IPS-20b (cell line): ENCODE data around the gene ARL5C.

ENCODE experiments used
- H3K27ac ChIP-seq: one replicate; pipeline ENCODE4 v1.5.1; 2013; ENCODE audit warnings: low read length
- H3K27me3 ChIP-seq: 2 replicates; pipeline ENCODE4 v1.6.1; 2013; ENCODE audit warnings: mild to moderate bottlenecking, low read length, inconsistent platforms; ENCODE audit not compliant: insufficient read depth
- H3K36me3 ChIP-seq: 2 replicates; pipeline ENCODE4 v1.6.1; 2013; ENCODE audit warnings: low read depth, mild to moderate bottlenecking, inconsistent platforms, low read length, moderate library complexity; ENCODE audit not compliant: insufficient read depth
- H3K4me1 ChIP-seq: 2 replicates; pipeline ENCODE4 v1.6.1; 2013; ENCODE audit warnings: mild to moderate bottlenecking, control low read depth, inconsistent platforms, low read length, moderate library complexity; ENCODE audit not compliant: insufficient read depth
- H3K4me3 ChIP-seq: 2 replicates; pipeline ENCODE4 v1.5.1; 2013; ENCODE audit warnings: mild to moderate bottlenecking, low read length, inconsistent platforms
- H3K9ac ChIP-seq: 2 replicates; pipeline ENCODE4 v1.6.1; 2013; ENCODE audit warnings: low read depth, mild to moderate bottlenecking, inconsistent platforms, low read length, moderate library complexity
- H3K9me3 ChIP-seq: 2 replicates; pipeline ENCODE4 v1.6.1; 2013; ENCODE audit warnings: mild to moderate bottlenecking, low read depth, low read length, inconsistent platforms; ENCODE audit not compliant: insufficient read depth

ARL5C gene

DNA sequence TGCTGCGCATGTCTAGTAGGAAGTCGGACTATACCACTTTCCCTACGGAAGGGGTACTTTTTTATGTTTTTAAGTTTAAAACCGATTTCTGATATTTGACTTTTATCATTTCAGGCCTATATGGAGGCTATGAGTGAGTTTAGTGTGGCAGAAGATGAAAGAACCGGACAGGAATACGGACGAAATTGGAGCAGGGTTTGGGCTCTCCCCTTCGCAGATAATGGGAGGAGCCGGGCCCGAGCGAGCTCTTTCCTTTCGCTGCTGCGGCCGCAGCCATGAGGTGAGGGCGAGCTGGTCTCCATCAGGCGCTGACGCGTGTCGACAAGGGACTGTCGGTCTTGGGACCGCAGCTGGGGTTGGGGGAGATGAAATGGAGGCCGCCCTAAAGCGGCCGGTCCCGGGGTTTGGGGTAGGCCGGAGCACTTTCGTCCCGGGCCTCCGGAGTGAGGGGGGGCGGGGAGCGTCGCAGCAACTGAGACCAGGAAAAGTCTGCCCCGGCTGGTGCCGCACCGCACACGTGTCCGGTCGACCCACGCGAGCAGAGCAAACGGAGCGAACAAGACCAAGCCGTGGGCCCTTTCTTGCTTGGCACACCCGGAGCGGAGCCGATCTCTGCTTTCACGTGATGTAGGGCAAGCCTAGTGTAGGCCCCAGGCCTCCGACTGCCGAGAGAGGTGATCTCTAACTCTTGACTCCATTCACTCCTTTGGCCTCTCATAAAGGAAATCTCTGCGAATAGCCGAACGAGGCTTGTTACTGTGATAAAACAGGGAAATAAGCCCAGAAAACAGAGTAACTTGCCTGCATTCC is 34.3 kb upstream of the ARL5C start, which contains the start of gene RPL19:
Gene RPL19, plus strand, starts transcription at position 214 of the 810 bp plus-strand sequence. Its CDS starts 62 bp downstream, at position 276.
- peak within 1 kb of the TSS; percentile 95 for H3K9ac ChIP-seq
- peaks cover 48% of the 10 kb centered on the region for H3K36me3 ChIP-seq
- peaks cover 16% of the 10 kb centered on the region; the same call in 1 of the 2 replicates for H3K4me1 ChIP-seq
- no peaks in the 10 kb centered on the region for H3K9me3 ChIP-seq
- H3K4me3 ChIP-seq, result peak within 1 kb of the TSS; percentile 100
- H3K27me3 ChIP-seq, result no peaks in the 10 kb centered on the region
- H3K27ac ChIP-seq, result peak within 1 kb of the TSS; percentile 88

DNA sequence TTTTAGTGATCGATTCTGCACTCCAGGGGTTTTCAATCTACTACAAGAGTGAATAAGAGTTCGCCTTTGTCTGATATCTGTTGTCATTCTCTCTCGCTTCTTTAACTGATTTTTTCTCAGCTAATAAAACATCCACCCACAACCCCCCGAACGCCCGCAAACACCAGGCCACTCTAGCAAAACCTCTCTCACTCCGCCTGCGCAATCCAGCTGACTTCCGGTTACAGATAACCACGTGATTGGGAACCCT is 33.8 kb upstream of the ARL5C start:
- no peaks in the 10 kb centered on the region for H3K9me3 ChIP-seq
- peak overlapping the region; percentile 100 for H3K4me3 ChIP-seq
- H3K27ac ChIP-seq, result peak overlapping the region; percentile 88
- H3K9ac ChIP-seq, result peak overlapping the region; percentile 95
- no peaks in the 10 kb centered on the region for H3K27me3 ChIP-seq
- peaks cover 16% of the 10 kb centered on the region; the same call in 1 of the 2 replicates for H3K4me1 ChIP-seq
- peaks cover 43% of the 10 kb centered on the region for H3K36me3 ChIP-seq

DNA sequence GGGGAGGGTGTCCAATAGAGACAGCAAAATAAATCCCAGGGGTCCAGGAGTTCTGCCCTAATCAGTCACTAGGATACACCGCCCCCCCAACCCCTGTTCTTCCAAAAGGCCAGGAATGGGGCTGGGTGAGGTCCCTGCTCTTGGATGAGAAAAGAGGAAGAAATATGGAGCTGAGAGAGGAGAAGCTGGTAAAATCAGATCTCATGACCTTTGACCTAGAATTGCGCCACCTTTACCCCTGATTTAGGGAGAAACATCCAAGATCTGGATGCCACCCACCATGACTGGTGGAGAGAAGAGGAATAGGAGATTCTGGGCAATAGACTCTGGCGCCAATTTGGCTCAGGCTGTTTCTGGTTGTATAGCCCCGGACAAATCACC is 32.2 kb upstream of the ARL5C start:
- Histone ChIP-seq H3K27me3 (no peaks in the 10 kb centered on the region), H3K9me3 (no peaks in the 10 kb centered on the region), H3K4me3 (peak overlapping the region; percentile 85; the same call in 1 of the 2 replicates), H3K9ac (peak overlapping the region; percentile 79; the same call in 1 of the 2 replicates), H3K27ac (peak overlapping the region; percentile 80), H3K4me1 (peaks cover 16% of the 10 kb centered on the region; the same call in 1 of the 2 replicates), H3K36me3 (peaks cover 37% of the 10 kb centered on the region)

DNA sequence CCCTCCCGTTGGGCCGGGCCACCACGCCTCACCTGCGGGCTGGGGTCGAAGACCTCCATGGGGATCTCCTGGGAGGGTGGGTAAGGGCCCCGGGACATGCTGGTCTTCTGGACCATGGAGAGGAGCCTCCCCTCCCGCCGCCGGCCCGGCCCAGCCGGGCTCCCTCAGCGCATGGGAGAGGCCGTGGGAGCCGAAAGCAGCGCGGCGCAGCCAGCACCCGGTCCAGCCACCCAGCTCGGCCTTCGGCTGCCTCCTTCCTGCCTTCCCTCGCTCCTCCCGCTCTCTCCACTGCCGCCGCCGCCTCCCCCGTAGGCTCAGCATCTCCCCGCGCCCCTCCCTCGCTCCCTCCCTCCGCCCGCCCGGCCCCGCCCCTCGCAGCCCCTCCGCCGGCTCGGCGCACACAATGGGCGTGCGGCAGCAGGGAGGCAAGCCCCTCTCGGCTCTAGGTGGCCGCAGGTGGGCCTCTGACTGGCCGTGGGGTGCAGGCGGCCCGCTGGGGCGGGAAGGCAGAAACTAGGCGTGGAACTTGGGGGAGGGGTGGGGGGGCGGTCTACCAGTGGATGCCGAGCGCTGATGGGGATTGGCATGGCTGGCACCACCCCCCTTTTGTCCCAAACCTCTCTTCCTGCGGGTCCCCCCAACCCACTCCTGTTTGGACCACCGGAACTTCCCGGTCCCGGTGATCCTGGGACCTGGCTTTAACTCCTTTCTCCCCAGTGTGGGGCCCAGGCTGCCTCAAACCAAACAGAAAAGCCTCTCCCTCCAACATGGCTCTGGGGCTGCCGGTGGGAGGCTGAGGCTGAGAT is 31.6 kb upstream of the ARL5C start, which contains the start of gene CACNB1:
Gene CACNB1, minus strand, starts transcription at position 290 of the 806 bp plus-strand sequence. Its CDS starts 174 bp downstream, at position 116.
- H3K9ac ChIP-seq, result peak within 1 kb of the TSS; percentile 79; the same call in 1 of the 2 replicates
- H3K4me1 ChIP-seq, result peaks cover 16% of the 10 kb centered on the region; the same call in 1 of the 2 replicates
- H3K4me3 ChIP-seq, result peak within 1 kb of the TSS; percentile 85
- H3K27me3 ChIP-seq, result no peaks in the 10 kb centered on the region
- H3K27ac ChIP-seq, result peak within 1 kb of the TSS; percentile 80
- peaks cover 37% of the 10 kb centered on the region for H3K36me3 ChIP-seq
- no peaks in the 10 kb centered on the region for H3K9me3 ChIP-seq

DNA sequence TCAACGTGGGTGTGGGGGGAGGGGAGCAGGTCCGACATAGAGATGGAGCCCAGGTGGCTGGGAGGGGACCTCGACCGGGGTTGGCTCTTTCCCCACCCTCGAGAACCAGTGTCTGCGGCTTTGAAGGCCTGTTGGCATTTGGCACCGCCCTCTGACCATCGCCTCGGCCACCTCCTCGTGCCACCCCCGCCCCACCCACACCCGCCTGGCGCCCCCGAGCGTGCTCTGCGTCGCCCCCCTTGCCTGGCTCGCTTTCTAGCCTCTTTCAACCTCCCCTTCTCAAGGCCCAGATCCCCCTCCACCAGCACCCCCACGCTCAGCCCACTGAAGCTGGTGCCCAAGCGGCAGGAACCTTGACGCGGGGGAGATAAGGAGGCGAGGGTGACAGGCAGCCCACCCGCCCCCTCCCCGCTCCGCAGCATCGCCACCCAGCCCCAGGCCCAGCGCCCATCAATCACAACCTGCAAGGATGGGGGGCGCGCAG is 30.9 kb upstream of the ARL5C start:
- Histone ChIP-seq H3K27me3 (no peaks in the 10 kb centered on the region), H3K27ac (no peak overlapping the region), H3K9me3 (no peaks in the 10 kb centered on the region), H3K9ac (peak overlapping the region; percentile 78; the same call in 1 of the 2 replicates), H3K4me1 (peaks cover 16% of the 10 kb centered on the region; the same call in 1 of the 2 replicates), H3K4me3 (peak overlapping the region; percentile 85), H3K36me3 (peaks cover 37% of the 10 kb centered on the region)

DNA sequence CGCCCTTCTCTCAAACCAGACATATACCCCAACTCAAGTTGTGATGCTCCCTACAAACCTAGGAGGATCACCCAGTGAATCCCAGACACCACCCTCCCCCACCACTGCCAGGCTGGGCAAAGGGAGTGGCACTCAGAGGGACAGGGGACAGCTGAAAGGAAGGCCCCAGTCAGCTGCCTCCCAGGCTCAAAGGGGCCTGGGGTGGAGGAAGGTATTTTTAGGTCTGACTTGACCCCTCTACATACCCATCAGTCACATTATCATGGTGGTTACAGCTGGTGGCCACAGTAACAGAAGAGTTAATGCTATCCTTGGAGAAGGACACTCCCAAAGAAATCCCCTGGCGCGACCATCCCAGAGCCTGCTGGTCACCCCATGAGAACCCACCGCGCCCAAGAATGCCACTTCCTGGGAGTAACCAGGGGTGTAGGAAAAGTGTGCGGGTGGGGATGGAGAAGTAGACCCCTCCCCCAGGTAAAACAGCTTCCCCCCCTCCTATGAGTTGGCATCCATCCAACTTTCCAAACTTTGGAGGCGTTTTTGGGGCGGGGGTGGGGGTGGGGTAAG is 30.4 kb upstream of the ARL5C start:
- peak overlapping the region; percentile 85; the same call in 1 of the 2 replicates for H3K4me3 ChIP-seq
- peaks cover 16% of the 10 kb centered on the region; the same call in 1 of the 2 replicates for H3K4me1 ChIP-seq
- H3K9me3 ChIP-seq, result no peaks in the 10 kb centered on the region
- peak overlapping the region; percentile 61 for H3K9ac ChIP-seq
- no peak overlapping the region for H3K27ac ChIP-seq
- peaks cover 37% of the 10 kb centered on the region for H3K36me3 ChIP-seq
- H3K27me3 ChIP-seq, result no peaks in the 10 kb centered on the region

DNA sequence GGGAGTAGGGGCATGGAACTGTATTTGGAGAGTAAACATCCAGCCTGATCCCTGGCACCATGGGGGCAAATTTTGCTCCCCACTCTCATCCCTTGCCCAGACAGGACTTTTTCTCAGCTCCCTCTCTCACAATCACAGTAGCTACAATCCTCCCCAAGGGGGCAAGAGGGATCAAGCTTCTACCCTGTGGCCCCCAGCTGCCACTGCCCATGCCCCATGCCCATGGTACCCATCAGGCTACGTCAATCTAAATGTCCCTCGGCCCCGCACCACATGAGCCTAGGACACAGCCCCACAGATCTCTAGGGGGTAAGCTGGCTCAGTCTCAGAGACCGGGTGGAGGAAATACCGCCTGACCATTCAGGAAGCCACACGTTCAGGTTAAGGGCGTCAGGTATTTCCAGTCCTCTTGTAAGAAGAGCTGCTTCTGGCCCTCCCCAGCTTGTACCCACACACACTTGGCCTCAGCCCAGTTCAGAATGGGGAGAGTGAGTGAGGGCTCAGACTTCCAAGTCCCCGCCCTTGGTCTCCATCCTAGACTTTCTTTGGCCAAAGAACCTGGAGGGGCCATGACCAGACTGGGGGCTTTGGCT is 29.7 kb upstream of the ARL5C start:
- H3K9ac ChIP-seq, result peak overlapping the region; percentile 61; the same call in 1 of the 2 replicates
- H3K4me1 ChIP-seq, result peaks cover 12% of the 10 kb centered on the region; the same call in 1 of the 2 replicates
- H3K27me3 ChIP-seq, result no peaks in the 10 kb centered on the region

DNA sequence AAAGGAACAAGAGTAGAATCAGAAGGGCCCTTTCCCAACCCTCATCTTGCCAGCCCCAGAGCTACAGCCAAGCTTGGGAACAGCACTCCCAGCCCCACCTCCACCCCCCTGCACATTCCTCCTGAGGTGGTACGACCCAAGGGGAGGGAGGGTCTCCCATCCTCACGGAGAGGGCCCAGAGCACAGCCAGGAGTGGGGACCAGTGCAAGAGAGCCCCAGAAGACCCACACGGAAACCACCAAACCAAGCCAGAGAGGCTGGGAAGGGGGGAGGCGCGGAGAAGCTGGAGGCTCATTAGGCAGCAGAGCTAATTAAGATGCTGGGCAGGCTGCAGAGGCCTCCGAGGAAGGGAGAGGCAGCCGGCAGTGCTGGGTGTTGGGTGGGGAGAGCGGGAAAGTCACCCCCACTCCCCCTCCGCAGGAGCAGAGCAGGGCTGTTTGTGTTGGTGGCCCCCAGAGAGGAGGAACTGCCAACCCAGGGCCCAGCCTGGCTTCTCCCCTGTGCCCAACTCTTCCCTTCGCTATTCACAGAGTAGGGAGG is 29.1 kb upstream of the ARL5C start:
- Histone ChIP-seq H3K4me3 (peak overlapping the region; percentile 85), H3K27me3 (no peaks in the 10 kb centered on the region), H3K36me3 (peaks cover 32% of the 10 kb centered on the region), H3K9ac (peak overlapping the region; percentile 24; the same call in 1 of the 2 replicates), H3K27ac (peak overlapping the region; percentile 12), H3K4me1 (peaks cover 12% of the 10 kb centered on the region; the same call in 1 of the 2 replicates), H3K9me3 (no peaks in the 10 kb centered on the region)

More for the DNA sequence above, 29.7 kb upstream of the ARL5C start:
- no peaks in the 10 kb centered on the region for H3K9me3 ChIP-seq
- peaks cover 34% of the 10 kb centered on the region for H3K36me3 ChIP-seq
- H3K4me3 ChIP-seq, result peak overlapping the region; percentile 85
- H3K27ac ChIP-seq, result no peak overlapping the region

DNA sequence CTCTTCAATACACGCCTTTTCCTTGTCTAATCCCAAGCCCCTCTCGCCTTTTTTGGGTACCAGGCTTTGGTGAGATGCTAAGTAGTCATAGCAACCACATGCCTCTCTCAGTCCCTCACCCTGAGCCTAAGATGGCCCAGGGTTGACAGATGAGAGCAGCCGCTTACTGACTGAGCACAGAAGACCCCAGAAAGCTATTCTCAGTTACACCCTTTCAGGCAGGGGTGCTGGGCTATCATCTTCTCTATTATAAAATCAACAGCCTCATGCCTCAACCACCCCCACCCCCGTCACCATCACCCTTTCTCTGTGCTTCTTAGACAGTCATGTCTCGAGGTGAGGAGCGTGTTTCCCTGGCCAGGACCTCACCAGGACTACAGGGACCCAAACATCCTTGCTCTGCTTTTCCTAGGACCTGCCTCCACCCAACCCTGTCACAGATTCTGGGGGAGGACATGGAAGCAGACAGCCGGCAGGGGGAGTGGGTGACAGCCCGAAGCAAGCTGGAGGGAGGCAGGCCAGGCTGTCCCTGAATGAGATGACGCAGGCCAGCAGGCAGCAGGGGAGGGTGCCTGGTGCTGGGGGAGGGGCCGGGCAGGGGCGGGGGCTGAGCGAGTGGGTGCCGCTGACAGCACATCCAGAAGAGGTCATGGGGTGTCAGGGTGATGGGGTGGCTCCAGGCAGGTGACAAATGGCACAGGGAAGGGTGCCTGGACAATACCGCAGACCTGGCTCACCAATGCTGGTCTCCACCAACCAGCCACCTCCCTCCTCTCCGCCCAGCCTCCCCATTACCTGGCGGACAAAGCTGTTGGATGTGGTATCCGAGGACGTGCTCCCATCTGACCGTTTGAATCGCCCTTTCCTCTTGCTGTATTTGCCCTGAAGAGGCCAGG is 28.4 kb upstream of the ARL5C start:
- Histone ChIP-seq H3K36me3 (peaks cover 32% of the 10 kb centered on the region), H3K9me3 (no peaks in the 10 kb centered on the region), H3K9ac (peak overlapping the region; percentile 24; the same call in 1 of the 2 replicates), H3K4me3 (peak overlapping the region; percentile 85), H3K27ac (peak overlapping the region; percentile 12), H3K27me3 (no peaks in the 10 kb centered on the region), H3K4me1 (peaks cover 12% of the 10 kb centered on the region; the same call in 1 of the 2 replicates)

DNA sequence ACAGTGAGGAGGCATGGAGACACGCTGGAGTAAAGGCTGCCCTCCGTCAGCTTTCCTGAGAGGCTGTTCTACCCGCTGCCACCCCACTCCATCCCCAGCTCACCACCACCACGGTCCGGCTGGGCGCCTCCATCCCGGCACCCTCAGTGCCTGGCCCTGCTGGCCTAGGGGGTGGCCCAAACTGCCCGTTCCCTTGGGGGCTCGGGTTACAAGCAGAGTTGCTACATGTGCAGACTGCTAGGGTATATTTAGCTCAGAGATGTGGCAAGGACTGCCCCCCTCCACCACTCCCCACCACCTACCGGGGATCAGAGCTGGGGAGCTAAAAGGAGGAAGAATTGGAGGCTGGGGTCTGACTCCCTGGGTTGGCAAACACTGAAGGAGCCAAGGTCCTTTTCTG is 27.4 kb upstream of the ARL5C start:
- Histone ChIP-seq H3K36me3 (peaks cover 37% of the 10 kb centered on the region), H3K9me3 (no peaks in the 10 kb centered on the region), H3K27ac (no peak overlapping the region), H3K4me1 (peaks cover 10% of the 10 kb centered on the region; the same call in 1 of the 2 replicates), H3K27me3 (no peaks in the 10 kb centered on the region), H3K4me3 (no peak overlapping the region), H3K9ac (no peak overlapping the region)
